ENCODE measurements around the gene FLNC. TPM values are rescaled to one million over a fixed set of nuclear protein-coding genes. Genes with fewer than 3 reads are reported as not detected.

The FLNC gene
- polyA plus RNA-seq, 1 donor from 2014 or later, result 0.36 TPM

DNA sequence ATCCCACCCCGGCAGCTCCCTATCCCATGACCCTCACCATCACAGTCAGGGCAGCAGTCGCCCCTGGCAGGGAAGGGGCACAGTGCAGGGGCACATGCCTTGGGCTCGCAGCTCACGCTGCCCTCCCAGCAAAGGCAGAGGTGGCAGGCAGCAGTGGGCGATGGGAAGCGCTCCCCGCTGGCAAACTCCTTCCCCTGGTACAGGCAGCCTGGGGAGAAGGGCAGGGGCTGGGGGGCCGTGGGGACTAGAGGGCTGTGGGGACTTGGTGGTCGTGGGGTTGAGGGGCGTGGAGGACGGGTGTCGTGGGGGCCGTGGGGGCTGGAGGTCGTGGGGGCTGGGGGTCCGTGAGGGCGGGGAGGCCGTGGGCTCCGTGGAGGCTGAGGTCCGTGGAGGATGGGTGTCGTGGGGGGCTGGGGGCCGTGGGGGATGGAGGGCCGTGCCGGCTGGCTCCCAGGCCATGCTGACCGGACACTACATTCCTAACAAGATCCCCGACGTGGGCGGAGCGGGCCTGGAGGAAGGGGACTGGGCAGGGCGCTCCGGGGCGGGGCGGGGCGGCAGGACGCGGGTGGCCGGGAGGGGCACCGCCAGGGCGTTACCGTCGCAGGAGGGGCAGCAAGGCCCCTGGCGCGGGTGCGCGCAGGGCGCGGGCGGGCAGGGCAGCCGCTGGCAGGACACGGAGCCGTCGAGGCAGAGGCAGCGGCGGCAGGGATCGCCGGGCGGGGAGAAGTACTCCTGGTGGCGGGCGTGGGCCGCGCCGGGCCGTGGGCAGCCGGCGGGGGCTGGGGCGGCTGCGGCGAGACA is 60.3 kb downstream of the FLNC start:
- H3F3A ChIP-seq (ENCODE audit: insufficient read depth, low read length, poor library complexity, severe bottlenecking), result no peaks in the 10 kb centered on the region
- H3K27me3 ChIP-seq (ENCODE audit: insufficient read depth, low read depth, low read length), result peaks cover 32% of the 10 kb centered on the region
- TF ChIP-seq, protein P1, sequence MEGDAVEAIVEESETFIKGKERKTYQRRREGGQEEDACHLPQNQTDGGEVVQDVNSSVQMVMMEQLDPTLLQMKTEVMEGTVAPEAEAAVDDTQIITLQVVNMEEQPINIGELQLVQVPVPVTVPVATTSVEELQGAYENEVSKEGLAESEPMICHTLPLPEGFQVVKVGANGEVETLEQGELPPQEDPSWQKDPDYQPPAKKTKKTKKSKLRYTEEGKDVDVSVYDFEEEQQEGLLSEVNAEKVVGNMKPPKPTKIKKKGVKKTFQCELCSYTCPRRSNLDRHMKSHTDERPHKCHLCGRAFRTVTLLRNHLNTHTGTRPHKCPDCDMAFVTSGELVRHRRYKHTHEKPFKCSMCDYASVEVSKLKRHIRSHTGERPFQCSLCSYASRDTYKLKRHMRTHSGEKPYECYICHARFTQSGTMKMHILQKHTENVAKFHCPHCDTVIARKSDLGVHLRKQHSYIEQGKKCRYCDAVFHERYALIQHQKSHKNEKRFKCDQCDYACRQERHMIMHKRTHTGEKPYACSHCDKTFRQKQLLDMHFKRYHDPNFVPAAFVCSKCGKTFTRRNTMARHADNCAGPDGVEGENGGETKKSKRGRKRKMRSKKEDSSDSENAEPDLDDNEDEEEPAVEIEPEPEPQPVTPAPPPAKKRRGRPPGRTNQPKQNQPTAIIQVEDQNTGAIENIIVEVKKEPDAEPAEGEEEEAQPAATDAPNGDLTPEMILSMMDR (IDR thresholded peaks at IDR 0.05; ENCODE audit: poor library complexity, severe bottlenecking), result no peak
- TF ChIP-seq, protein P2, sequence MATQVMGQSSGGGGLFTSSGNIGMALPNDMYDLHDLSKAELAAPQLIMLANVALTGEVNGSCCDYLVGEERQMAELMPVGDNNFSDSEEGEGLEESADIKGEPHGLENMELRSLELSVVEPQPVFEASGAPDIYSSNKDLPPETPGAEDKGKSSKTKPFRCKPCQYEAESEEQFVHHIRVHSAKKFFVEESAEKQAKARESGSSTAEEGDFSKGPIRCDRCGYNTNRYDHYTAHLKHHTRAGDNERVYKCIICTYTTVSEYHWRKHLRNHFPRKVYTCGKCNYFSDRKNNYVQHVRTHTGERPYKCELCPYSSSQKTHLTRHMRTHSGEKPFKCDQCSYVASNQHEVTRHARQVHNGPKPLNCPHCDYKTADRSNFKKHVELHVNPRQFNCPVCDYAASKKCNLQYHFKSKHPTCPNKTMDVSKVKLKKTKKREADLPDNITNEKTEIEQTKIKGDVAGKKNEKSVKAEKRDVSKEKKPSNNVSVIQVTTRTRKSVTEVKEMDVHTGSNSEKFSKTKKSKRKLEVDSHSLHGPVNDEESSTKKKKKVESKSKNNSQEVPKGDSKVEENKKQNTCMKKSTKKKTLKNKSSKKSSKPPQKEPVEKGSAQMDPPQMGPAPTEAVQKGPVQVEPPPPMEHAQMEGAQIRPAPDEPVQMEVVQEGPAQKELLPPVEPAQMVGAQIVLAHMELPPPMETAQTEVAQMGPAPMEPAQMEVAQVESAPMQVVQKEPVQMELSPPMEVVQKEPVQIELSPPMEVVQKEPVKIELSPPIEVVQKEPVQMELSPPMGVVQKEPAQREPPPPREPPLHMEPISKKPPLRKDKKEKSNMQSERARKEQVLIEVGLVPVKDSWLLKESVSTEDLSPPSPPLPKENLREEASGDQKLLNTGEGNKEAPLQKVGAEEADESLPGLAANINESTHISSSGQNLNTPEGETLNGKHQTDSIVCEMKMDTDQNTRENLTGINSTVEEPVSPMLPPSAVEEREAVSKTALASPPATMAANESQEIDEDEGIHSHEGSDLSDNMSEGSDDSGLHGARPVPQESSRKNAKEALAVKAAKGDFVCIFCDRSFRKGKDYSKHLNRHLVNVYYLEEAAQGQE (IDR thresholded peaks at IDR 0.05; ENCODE audit: borderline replicate concordance), result no peak
- TF ChIP-seq POLR2AphosphoS5 (IDR thresholded peaks at IDR 0.05) (no peak), MXI1 (conservative IDR thresholded peaks at IDR 0.05; ENCODE audit: poor library complexity, severe bottlenecking) (no peak), TAF1 (IDR thresholded peaks at IDR 0.05; ENCODE audit: low read depth) (no peak), EZH2 (IDR thresholded peaks at IDR 0.05; ENCODE audit: borderline replicate concordance, insufficient read depth, low read length, poor library complexity, severe bottlenecking) (no peak), RAD21 (conservative IDR thresholded peaks at IDR 0.05) (no peak), EP300 (conservative IDR thresholded peaks at IDR 0.05; ENCODE audit: poor library complexity, severe bottlenecking) (no peak), SMC3 (conservative IDR thresholded peaks at IDR 0.05; ENCODE audit: poor library complexity) (no peak)
- no peaks in the 10 kb centered on the region for H3K9me3 ChIP-seq (ENCODE audit: low read length)
- H3K79me2 ChIP-seq (replicated peaks; ENCODE audit: insufficient read depth, low read length), result no peaks in the 10 kb centered on the region
- no peaks in the 10 kb centered on the region for H3K9me2 ChIP-seq (ENCODE audit: insufficient read depth, low read length)
- no peak overlapping the region for H3K9ac ChIP-seq (ENCODE audit: low read length)
- H3K36me3 ChIP-seq (ENCODE audit: insufficient read depth, low read length), result no peaks in the 10 kb centered on the region
- no peaks in the 10 kb centered on the region for H4K20me1 ChIP-seq (ENCODE audit: insufficient read depth)
- no peak overlapping the region for H2AFZ ChIP-seq (ENCODE audit: low read depth, low read length)
- no peak overlapping the region for H3K4me2 ChIP-seq (ENCODE audit: low read length)
- no peak overlapping the region for H3K4me3 ChIP-seq (ENCODE audit: low read length)
- H3K27ac ChIP-seq (ENCODE audit: low read length), result no peak overlapping the region

DNA sequence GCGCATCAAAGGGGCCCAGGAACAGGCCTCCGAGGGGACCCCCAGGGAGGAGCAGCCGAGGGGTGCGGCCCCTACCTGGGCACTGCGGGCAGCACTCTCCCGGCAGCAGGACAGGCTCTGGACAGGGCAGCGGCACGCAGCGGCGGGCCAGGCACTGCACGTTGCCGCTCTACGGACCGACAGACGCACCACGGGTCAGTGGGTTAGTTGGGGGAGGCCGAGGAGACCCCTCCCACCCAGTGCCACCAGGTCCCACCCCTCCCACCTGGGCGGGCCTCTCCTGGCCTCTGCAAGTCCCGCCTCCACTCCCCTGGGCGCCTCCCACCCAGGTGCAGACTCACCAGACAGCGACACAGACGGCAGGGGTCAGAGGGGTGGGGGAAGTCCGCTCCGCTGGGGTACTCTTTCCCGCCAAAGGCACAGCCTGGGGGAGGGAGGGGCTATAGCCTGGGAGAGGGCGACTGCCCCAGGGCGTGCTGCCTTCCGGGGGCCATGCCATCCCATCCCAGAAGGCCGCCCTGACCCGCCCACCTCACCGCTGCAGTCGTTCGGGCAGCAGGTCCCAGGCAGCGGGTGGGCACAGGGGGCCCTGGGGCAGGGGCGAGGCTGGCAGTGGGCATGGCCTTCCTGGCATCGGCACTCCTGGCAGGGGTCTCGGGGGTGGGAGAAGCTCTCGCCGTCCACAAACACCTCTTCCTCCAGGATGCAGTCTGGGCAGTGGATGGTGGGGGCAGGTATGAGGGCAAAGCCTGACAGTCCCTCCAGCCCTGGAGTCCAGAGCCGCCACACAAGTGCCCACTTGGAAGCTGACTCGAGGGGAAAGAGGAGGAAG is 61.1 kb downstream of the FLNC start:
- H3F3A ChIP-seq (ENCODE audit: insufficient read depth, low read length, poor library complexity, severe bottlenecking), result no peaks in the 10 kb centered on the region
- no peak overlapping the region for H3K27ac ChIP-seq (ENCODE audit: low read length)
- H3K27me3 ChIP-seq (ENCODE audit: insufficient read depth, low read depth, low read length), result peaks cover 32% of the 10 kb centered on the region
- H3K36me3 ChIP-seq (ENCODE audit: insufficient read depth, low read length), result no peaks in the 10 kb centered on the region
- H3K4me2 ChIP-seq (ENCODE audit: low read length), result no peak overlapping the region
- H3K9me2 ChIP-seq (ENCODE audit: insufficient read depth, low read length), result no peaks in the 10 kb centered on the region
- no peak overlapping the region for H3K9ac ChIP-seq (ENCODE audit: low read length)
- H3K4me3 ChIP-seq (ENCODE audit: low read length), result no peak overlapping the region
- no peaks in the 10 kb centered on the region for H3K9me3 ChIP-seq (ENCODE audit: low read length)
- no peaks in the 10 kb centered on the region for H3K79me2 ChIP-seq (replicated peaks; ENCODE audit: insufficient read depth, low read length)
- TF ChIP-seq, protein P1 (IDR thresholded peaks at IDR 0.05; ENCODE audit: poor library complexity, severe bottlenecking), result no peak
- no peak for TF ChIP-seq TAF1 (IDR thresholded peaks at IDR 0.05; ENCODE audit: low read depth)
- TF ChIP-seq POLR2AphosphoS5 (IDR thresholded peaks at IDR 0.05), result no peak
- no peak for TF ChIP-seq RAD21 (conservative IDR thresholded peaks at IDR 0.05)
- TF ChIP-seq EP300 (conservative IDR thresholded peaks at IDR 0.05; ENCODE audit: poor library complexity, severe bottlenecking), result no peak
- no peak for TF ChIP-seq MXI1 (conservative IDR thresholded peaks at IDR 0.05; ENCODE audit: poor library complexity, severe bottlenecking)
- no peak for TF ChIP-seq SMC3 (conservative IDR thresholded peaks at IDR 0.05; ENCODE audit: poor library complexity)
- TF ChIP-seq, protein P2 (IDR thresholded peaks at IDR 0.05; ENCODE audit: borderline replicate concordance), result no peak
- TF ChIP-seq EZH2 (IDR thresholded peaks at IDR 0.05; ENCODE audit: borderline replicate concordance, insufficient read depth, low read length, poor library complexity, severe bottlenecking), result no peak
- no peak overlapping the region for H2AFZ ChIP-seq (ENCODE audit: low read depth, low read length)
- no peaks in the 10 kb centered on the region for H4K20me1 ChIP-seq (ENCODE audit: insufficient read depth)
